DMS 273 (cell line): Measurements from ENCODE around the gene SZT2.
A peak's percentile ranks its signal among the peaks of the same experiment; 100 is the strongest.
"Not testable (repeated sequence)": the region's sequence is repeated elsewhere in the genome, so short reads cannot be mapped to it uniquely, and the experiment has no call there.

Experiments
- DNase-seq: peaks from one replicate; lab custom pipeline; 2025; ENCODE audit not compliant: unreplicated experiment; lab: John Stamatoyannopoulos, UW

The SZT2 gene

GRCh38 chr1:43452789-43453441 lies 63.2 kb downstream of the SZT2 start:
- DNase-seq = peak; percentile 75

GRCh38 chr1:43453442-43454269 lies 64.0 kb downstream of the SZT2 start, which contains the start of gene HYI:
TSS of gene HYI (minus strand) at chr1:43453931. CDS start at chr1:43453793, 138 bp downstream.
- DNase-seq = peak; percentile 91

- DNase-seq = peak; percentile 43
Measured at GRCh38 chr1:43454270-43455011, 64.7 kb downstream of the SZT2 start.

- peak; percentile 24 for DNase-seq
Measured at GRCh38 chr1:43455213-43455889, 65.7 kb downstream of the SZT2 start.

GRCh38 chr1:43458379-43458778 lies 68.7 kb downstream of the SZT2 start:
- not testable (repeated sequence) for DNase-seq

- no peak for DNase-seq
Measured at GRCh38 chr1:43460988-43461693, 71.4 kb downstream of the SZT2 start.

- DNase-seq = peak; percentile 68
Measured at GRCh38 chr1:43463479-43463878, 73.8 kb downstream of the SZT2 start.

- DNase-seq = no peak
Measured at GRCh38 chr1:43464681-43465504, 75.2 kb downstream of the SZT2 start.

- DNase-seq = peak; percentile 70
Measured at GRCh38 chr1:43465505-43466067, 75.9 kb downstream of the SZT2 start.

- DNase-seq = peak; percentile 52
Measured at GRCh38 chr1:43466403-43466802, 76.7 kb downstream of the SZT2 start.

- DNase-seq = no peak
Measured at GRCh38 chr1:43468414-43468813, 78.7 kb downstream of the SZT2 start.

- no peak for DNase-seq
Measured at GRCh38 chr1:43469932-43470331, 80.2 kb downstream of the SZT2 start.

GRCh38 chr1:43472087-43472462 lies 82.4 kb downstream of the SZT2 start:
- no peak for DNase-seq

GRCh38 chr1:43472463-43473151 lies 82.9 kb downstream of the SZT2 start:
- DNase-seq = not testable (repeated sequence)

- no peak for DNase-seq
Measured at GRCh38 chr1:43473463-43473862, 83.8 kb downstream of the SZT2 start.

- DNase-seq = not testable (repeated sequence)
Measured at GRCh38 chr1:43475611-43476401, 86.1 kb downstream of the SZT2 start.

GRCh38 chr1:43477716-43478115 lies 88.0 kb downstream of the SZT2 start:
- no peak for DNase-seq

- no peak for DNase-seq
Measured at GRCh38 chr1:43479414-43479813, 89.7 kb downstream of the SZT2 start.
